ENCODE data around the gene UBAP1L. TPM values are rescaled to one million over a fixed set of nuclear protein-coding genes. Genes with fewer than 3 reads are reported as not detected.

The UBAP1L gene
- total RNA-seq, 1 experiment from 2014 or later = 1.7 TPM

DNA sequence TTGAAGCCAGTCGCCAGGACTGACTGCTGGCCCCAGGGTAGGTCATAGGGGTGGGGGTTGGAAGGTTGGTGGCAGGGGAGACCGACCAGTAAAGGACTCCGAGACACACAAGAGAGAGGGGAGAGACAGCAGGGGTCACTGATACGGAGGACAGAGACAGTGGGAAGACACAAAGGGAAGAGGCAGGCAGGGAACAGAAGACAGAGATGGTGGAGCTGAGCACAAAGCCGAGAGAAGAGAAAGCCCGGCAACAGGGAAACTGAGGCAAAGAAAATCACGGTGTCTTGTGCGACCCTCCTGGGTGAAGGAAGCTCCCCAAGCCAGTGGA lies 47.7 kb downstream of the UBAP1L start:
- ChIA-PET CTCF (interaction anchor here (1.8 kb wide), 1 partner anchor 10 kb away, joined by 4 read pairs; no protein-coding TSS in a partner anchor), POLR2A (no interaction called here)
- H3K4me3 ChIP-seq (ENCODE audit: low read depth in 2 of 2, low read length in 2 of 2) = peak overlapping the region; percentile 21 to 32; a peak in 3 of 4 replicates
- TF ChIP-seq SIN3A (IDR thresholded peaks at IDR 0.05; ENCODE audit: borderline replicate concordance, insufficient read depth, low read depth, low read length) = no peak
- TF ChIP-seq TCF7L2 (IDR thresholded peaks at IDR 0.05; ENCODE audit: low read depth, low read length) = no peak
- TF ChIP-seq, protein P1, sequence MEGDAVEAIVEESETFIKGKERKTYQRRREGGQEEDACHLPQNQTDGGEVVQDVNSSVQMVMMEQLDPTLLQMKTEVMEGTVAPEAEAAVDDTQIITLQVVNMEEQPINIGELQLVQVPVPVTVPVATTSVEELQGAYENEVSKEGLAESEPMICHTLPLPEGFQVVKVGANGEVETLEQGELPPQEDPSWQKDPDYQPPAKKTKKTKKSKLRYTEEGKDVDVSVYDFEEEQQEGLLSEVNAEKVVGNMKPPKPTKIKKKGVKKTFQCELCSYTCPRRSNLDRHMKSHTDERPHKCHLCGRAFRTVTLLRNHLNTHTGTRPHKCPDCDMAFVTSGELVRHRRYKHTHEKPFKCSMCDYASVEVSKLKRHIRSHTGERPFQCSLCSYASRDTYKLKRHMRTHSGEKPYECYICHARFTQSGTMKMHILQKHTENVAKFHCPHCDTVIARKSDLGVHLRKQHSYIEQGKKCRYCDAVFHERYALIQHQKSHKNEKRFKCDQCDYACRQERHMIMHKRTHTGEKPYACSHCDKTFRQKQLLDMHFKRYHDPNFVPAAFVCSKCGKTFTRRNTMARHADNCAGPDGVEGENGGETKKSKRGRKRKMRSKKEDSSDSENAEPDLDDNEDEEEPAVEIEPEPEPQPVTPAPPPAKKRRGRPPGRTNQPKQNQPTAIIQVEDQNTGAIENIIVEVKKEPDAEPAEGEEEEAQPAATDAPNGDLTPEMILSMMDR (IDR thresholded peaks at IDR 0.05) = no peak
- TF ChIP-seq, protein P2, sequence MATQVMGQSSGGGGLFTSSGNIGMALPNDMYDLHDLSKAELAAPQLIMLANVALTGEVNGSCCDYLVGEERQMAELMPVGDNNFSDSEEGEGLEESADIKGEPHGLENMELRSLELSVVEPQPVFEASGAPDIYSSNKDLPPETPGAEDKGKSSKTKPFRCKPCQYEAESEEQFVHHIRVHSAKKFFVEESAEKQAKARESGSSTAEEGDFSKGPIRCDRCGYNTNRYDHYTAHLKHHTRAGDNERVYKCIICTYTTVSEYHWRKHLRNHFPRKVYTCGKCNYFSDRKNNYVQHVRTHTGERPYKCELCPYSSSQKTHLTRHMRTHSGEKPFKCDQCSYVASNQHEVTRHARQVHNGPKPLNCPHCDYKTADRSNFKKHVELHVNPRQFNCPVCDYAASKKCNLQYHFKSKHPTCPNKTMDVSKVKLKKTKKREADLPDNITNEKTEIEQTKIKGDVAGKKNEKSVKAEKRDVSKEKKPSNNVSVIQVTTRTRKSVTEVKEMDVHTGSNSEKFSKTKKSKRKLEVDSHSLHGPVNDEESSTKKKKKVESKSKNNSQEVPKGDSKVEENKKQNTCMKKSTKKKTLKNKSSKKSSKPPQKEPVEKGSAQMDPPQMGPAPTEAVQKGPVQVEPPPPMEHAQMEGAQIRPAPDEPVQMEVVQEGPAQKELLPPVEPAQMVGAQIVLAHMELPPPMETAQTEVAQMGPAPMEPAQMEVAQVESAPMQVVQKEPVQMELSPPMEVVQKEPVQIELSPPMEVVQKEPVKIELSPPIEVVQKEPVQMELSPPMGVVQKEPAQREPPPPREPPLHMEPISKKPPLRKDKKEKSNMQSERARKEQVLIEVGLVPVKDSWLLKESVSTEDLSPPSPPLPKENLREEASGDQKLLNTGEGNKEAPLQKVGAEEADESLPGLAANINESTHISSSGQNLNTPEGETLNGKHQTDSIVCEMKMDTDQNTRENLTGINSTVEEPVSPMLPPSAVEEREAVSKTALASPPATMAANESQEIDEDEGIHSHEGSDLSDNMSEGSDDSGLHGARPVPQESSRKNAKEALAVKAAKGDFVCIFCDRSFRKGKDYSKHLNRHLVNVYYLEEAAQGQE (IDR thresholded peaks at IDR 0.05; ENCODE audit: insufficient read depth in 1 of 2, low read depth in 2 of 2, low read length in 1 of 2) = no peak
- no peak for TF ChIP-seq POLR2AphosphoS5 (IDR thresholded peaks at IDR 0.05; ENCODE audit: low read depth, low read length)
- no peak overlapping the region for H3K27ac ChIP-seq (ENCODE audit: low read length)
- in situ Hi-C loops (cut with HindIII; ENCODE audit: low pct_unique_long_range_greater_than_20kb, low sequenced_read_pairs) (no loop called here), intact Hi-C loops (cut with micrococcal nuclease; ENCODE audit: unreplicated experiment) (no loop called here)
- no peak for DNase-seq (ENCODE audit: low read depth, low spot score)
- no peaks in the 10 kb centered on the region for H3K9me3 ChIP-seq (ENCODE audit: control insufficient read depth, insufficient read depth, low read depth, low read length)
- no peak for ATAC-seq
- no TSS peak for BruUV-seq (replicated peaks)
- H3K36me3 ChIP-seq (ENCODE audit: control insufficient read depth, insufficient read depth, low read length) = no peaks in the 10 kb centered on the region
- H3K4me1 ChIP-seq (ENCODE audit: control insufficient read depth, insufficient read depth, low read length) = no peaks in the 10 kb centered on the region
- H3K27me3 ChIP-seq (ENCODE audit: control insufficient read depth, insufficient read depth, low read length) = peaks cover 6% of the 10 kb centered on the region; the same call in 1 of the 2 replicates

DNA sequence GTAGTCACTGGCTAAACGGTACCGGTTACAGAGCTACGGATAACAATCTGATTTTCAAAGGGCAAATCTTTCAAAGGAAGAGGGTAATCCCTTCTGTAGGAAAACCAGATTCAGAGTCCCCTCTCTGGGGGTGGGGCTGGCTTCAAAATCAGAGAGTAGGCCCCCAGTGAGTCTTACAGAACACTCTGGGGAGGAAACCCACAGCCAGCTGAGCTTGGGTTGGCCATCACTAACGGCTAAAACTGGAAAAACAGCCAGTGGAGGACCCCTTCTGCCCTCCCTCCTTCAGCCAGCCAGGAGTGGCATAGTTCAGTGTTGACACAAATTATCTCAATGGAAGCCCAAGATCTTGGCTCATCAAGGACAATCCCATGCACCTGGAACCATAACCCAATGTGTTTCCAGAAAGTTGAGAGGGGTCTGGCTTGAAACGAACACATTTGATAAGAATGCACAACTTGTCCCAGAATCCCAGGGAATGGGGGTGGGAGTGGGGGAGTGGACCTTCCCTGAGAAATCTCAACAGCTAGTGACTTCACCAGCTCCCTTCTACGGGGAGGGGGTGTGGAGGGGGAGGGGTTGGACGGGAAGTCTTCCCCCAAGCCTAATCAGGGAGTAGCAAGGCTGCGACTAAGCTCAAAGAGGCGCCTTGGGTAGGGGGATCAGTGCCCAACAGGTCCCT lies 48.2 kb downstream of the UBAP1L start:
- CTCF ChIA-PET = interaction anchor here (1.8 kb wide), 1 partner anchor 11 kb away, joined by 4 read pairs; no protein-coding TSS in a partner anchor
- H3K4me1 ChIP-seq (ENCODE audit: control insufficient read depth, insufficient read depth, low read length) = no peaks in the 10 kb centered on the region
- in situ Hi-C loops (cut with HindIII; ENCODE audit: low pct_unique_long_range_greater_than_20kb, low sequenced_read_pairs) = no loop called here
- intact Hi-C loops (cut with micrococcal nuclease; ENCODE audit: unreplicated experiment) = no loop called here
- POLR2A ChIA-PET = interaction anchor here (0.6 to 0.7 kb wide), 2 partner anchors 11 to 234 kb away, joined by 3 to 8 read pairs; no protein-coding TSS in a partner anchor
- TF ChIP-seq, protein P2 (IDR thresholded peaks at IDR 0.05; ENCODE audit: insufficient read depth in 1 of 2, low read depth in 2 of 2, low read length in 1 of 2) = no peak
- TF ChIP-seq, protein P1 (IDR thresholded peaks at IDR 0.05) = no peak
- no peak for TF ChIP-seq SIN3A (IDR thresholded peaks at IDR 0.05; ENCODE audit: borderline replicate concordance, insufficient read depth, low read depth, low read length)
- no peak for TF ChIP-seq POLR2AphosphoS5 (IDR thresholded peaks at IDR 0.05; ENCODE audit: low read depth, low read length)
- TF ChIP-seq TCF7L2 (IDR thresholded peaks at IDR 0.05; ENCODE audit: low read depth, low read length) = no peak
- H3K36me3 ChIP-seq (ENCODE audit: control insufficient read depth, insufficient read depth, low read length) = no peaks in the 10 kb centered on the region
- H3K27ac ChIP-seq (ENCODE audit: low read length) = no peak overlapping the region
- H3K4me3 ChIP-seq (ENCODE audit: low read depth in 2 of 2, low read length in 2 of 2) = no peak overlapping the region
- ATAC-seq (no peak), DNase-seq (ENCODE audit: low read depth, low spot score) (no peak)
- H3K27me3 ChIP-seq (ENCODE audit: control insufficient read depth, insufficient read depth, low read length) = peaks cover 6% of the 10 kb centered on the region; the same call in 1 of the 2 replicates
- no peaks in the 10 kb centered on the region for H3K9me3 ChIP-seq (ENCODE audit: control insufficient read depth, insufficient read depth, low read depth, low read length)
- no TSS peak for BruUV-seq (replicated peaks)

Measured in Panc1 (cell line).